ENCODE measurements around the gene RBPJL. TPM values are rescaled to one million over a fixed set of nuclear protein-coding genes. Genes with fewer than 3 reads are reported as not detected.

The RBPJL gene
- total RNA-seq, 1 experiment from 2014 or later, result not detected

- TF ChIP-seq CTCF (IDR thresholded peaks at IDR 0.05; ENCODE audit: unreplicated experiment), result no peak
- Mint-ChIP-seq H3K9me3 (ENCODE audit: low read depth, unreplicated experiment) (no peaks in the 10 kb centered on the region), H3K27me3 (ENCODE audit: unreplicated experiment) (peaks cover 72% of the 10 kb centered on the region), H3K4me3 (ENCODE audit: low read depth, unreplicated experiment) (no peak within 1 kb of the TSS), H3K4me1 (ENCODE audit: low read depth, unreplicated experiment) (no peaks in the 10 kb centered on the region), H3K36me3 (ENCODE audit: insufficient read depth, unreplicated experiment) (no peaks in the 10 kb centered on the region), H3K27ac (ENCODE audit: unreplicated experiment) (no peak within 1 kb of the TSS)
- DNase-seq, result peak; percentile 28
- CTCF ChIA-PET, result interaction anchor here (0.9 to 1.1 kb wide), 2 partner anchors 11 to 15 kb away, joined by 3 to 4 read pairs; no protein-coding TSS in a partner anchor
- no TSS peak for BruUV-seq (replicated peaks)
- intact Hi-C loops (cut with micrococcal nuclease; ENCODE audit: unreplicated experiment), result no loop called here
Observed at GRCh38 chr20:45308117-45308778, 1.6 kb downstream of the RBPJL start, which contains the start of gene MATN4. MATN4 (minus strand) TSS chr20:45308299; CDS start chr20:45305582, 2,717 bp downstream.

- no peak for TF ChIP-seq CTCF (IDR thresholded peaks at IDR 0.05; ENCODE audit: unreplicated experiment)
- peaks cover 72% of the 10 kb centered on the region for H3K27me3 Mint-ChIP-seq (ENCODE audit: unreplicated experiment)
- DNase-seq, result no peak
- no TSS peak for BruUV-seq (replicated peaks)
- no peaks in the 10 kb centered on the region for H3K4me1 Mint-ChIP-seq (ENCODE audit: low read depth, unreplicated experiment)
- no peaks in the 10 kb centered on the region for H3K36me3 Mint-ChIP-seq (ENCODE audit: insufficient read depth, unreplicated experiment)
- no peaks in the 10 kb centered on the region for H3K9me3 Mint-ChIP-seq (ENCODE audit: low read depth, unreplicated experiment)
- CTCF ChIA-PET, result interaction anchor here (1.1 to 1.3 kb wide), 2 partner anchors 10 to 16 kb away, joined by 3 to 4 read pairs; no protein-coding TSS in a partner anchor
- no peak overlapping the region for H3K27ac Mint-ChIP-seq (ENCODE audit: unreplicated experiment)
- H3K4me3 Mint-ChIP-seq (ENCODE audit: low read depth, unreplicated experiment), result no peak overlapping the region
- intact Hi-C loops (cut with micrococcal nuclease; ENCODE audit: unreplicated experiment), result no loop called here
Observed at GRCh38 chr20:45309075-45309474, 2.4 kb downstream of the RBPJL start.

GRCh38 chr20:45311589-45312211 lies 5.1 kb downstream of the RBPJL start:
- CTCF ChIA-PET, result interaction anchor here (0.6 to 3.8 kb wide), 15 partner anchors 11 to 926 kb away, joined by 3 to 22 read pairs (median 4); partner anchors contain the start of genes PIGT and SYS1
- TF ChIP-seq CTCF (IDR thresholded peaks at IDR 0.05; ENCODE audit: unreplicated experiment), result peak; percentile 93
- Mint-ChIP-seq H3K4me3 (ENCODE audit: low read depth, unreplicated experiment) (no peak overlapping the region), H3K27me3 (ENCODE audit: unreplicated experiment) (peaks cover 94% of the 10 kb centered on the region), H3K27ac (ENCODE audit: unreplicated experiment) (no peak overlapping the region), H3K36me3 (ENCODE audit: insufficient read depth, unreplicated experiment) (no peaks in the 10 kb centered on the region), H3K9me3 (ENCODE audit: low read depth, unreplicated experiment) (no peaks in the 10 kb centered on the region), H3K4me1 (ENCODE audit: low read depth, unreplicated experiment) (no peaks in the 10 kb centered on the region)
- no TSS peak for BruUV-seq (replicated peaks)
- intact Hi-C loops (cut with micrococcal nuclease; ENCODE audit: unreplicated experiment), result loop anchor here (1.0 kb wide), 1 partner anchor 300 kb away; no protein-coding TSS in a partner anchor
- peak; percentile 92 for DNase-seq

- no peak for DNase-seq
- Mint-ChIP-seq H3K4me1 (ENCODE audit: low read depth, unreplicated experiment) (no peaks in the 10 kb centered on the region), H3K4me3 (ENCODE audit: low read depth, unreplicated experiment) (no peak overlapping the region), H3K27me3 (ENCODE audit: unreplicated experiment) (peaks cover 97% of the 10 kb centered on the region), H3K9me3 (ENCODE audit: low read depth, unreplicated experiment) (no peaks in the 10 kb centered on the region), H3K36me3 (ENCODE audit: insufficient read depth, unreplicated experiment) (no peaks in the 10 kb centered on the region), H3K27ac (ENCODE audit: unreplicated experiment) (no peak overlapping the region)
- BruUV-seq (replicated peaks), result no TSS peak
- TF ChIP-seq CTCF (IDR thresholded peaks at IDR 0.05; ENCODE audit: unreplicated experiment), result no peak
- CTCF ChIA-PET, result interaction anchor here (0.6 to 3.8 kb wide), 17 partner anchors 11 to 926 kb away, joined by 3 to 22 read pairs (median 4); partner anchors contain the start of genes PIGT and SYS1
- intact Hi-C loops (cut with micrococcal nuclease; ENCODE audit: unreplicated experiment), result no loop called here
Observed at GRCh38 chr20:45312241-45312640, 5.6 kb downstream of the RBPJL start.
